ENCODE data around the gene ARHGAP24. TPM values are rescaled to one million over a fixed set of nuclear protein-coding genes. Genes with fewer than 3 reads are reported as not detected.
A peak's percentile ranks its signal among the peaks of the same experiment; 100 is the strongest.

ARHGAP24 gene
- total RNA-seq, 1 experiment from 2014 or later, result 1.3 TPM

GRCh38 chr4:85732124-85732523, 257.2 kb downstream of the ARHGAP24 start:
- no peak for DNase-seq (ENCODE audit: extremely low read depth, low read depth)

- DNase-seq (ENCODE audit: extremely low read depth, low read depth), result no peak
Measured at GRCh38 chr4:85733798-85734197, 258.8 kb downstream of the ARHGAP24 start.

- no peak for DNase-seq (ENCODE audit: extremely low read depth, low read depth)
Measured at GRCh38 chr4:85734424-85734831, 259.5 kb downstream of the ARHGAP24 start.

GRCh38 chr4:85736571-85736970, 261.6 kb downstream of the ARHGAP24 start:
- no peak for DNase-seq (ENCODE audit: extremely low read depth, low read depth)

GRCh38 chr4:85737254-85737653, 262.3 kb downstream of the ARHGAP24 start:
- DNase-seq (ENCODE audit: extremely low read depth, low read depth), result no peak

- no peak for DNase-seq (ENCODE audit: extremely low read depth, low read depth)
Measured at GRCh38 chr4:85738721-85739120, 263.8 kb downstream of the ARHGAP24 start.

GRCh38 chr4:85740431-85740861, 265.5 kb downstream of the ARHGAP24 start:
- no peak for DNase-seq (ENCODE audit: extremely low read depth, low read depth)

- DNase-seq (ENCODE audit: extremely low read depth, low read depth), result no peak
Measured at GRCh38 chr4:85741381-85741780, 266.4 kb downstream of the ARHGAP24 start.

GRCh38 chr4:85741921-85742591, 267.1 kb downstream of the ARHGAP24 start:
- DNase-seq (ENCODE audit: extremely low read depth, low read depth), result no peak

- no peak for DNase-seq (ENCODE audit: extremely low read depth, low read depth)
Measured at GRCh38 chr4:85744950-85745349, 270.0 kb downstream of the ARHGAP24 start.

- DNase-seq (ENCODE audit: extremely low read depth, low read depth), result no peak
Measured at GRCh38 chr4:85745939-85746338, 271.0 kb downstream of the ARHGAP24 start.

GRCh38 chr4:85747882-85748491, 273.0 kb downstream of the ARHGAP24 start:
- peak; percentile 52 for DNase-seq (ENCODE audit: extremely low read depth, low read depth)

GRCh38 chr4:85748654-85749053, 273.7 kb downstream of the ARHGAP24 start:
- DNase-seq (ENCODE audit: extremely low read depth, low read depth), result no peak

GRCh38 chr4:85751866-85752265, 276.9 kb downstream of the ARHGAP24 start:
- DNase-seq (ENCODE audit: extremely low read depth, low read depth), result no peak

- no peak for DNase-seq (ENCODE audit: extremely low read depth, low read depth)
Measured at GRCh38 chr4:85755285-85755684, 280.3 kb downstream of the ARHGAP24 start.

- DNase-seq (ENCODE audit: extremely low read depth, low read depth), result peak; percentile 6
Measured at GRCh38 chr4:85756938-85757337, 282.0 kb downstream of the ARHGAP24 start.

- DNase-seq (ENCODE audit: extremely low read depth, low read depth), result no peak
Measured at GRCh38 chr4:85759388-85759787, 284.4 kb downstream of the ARHGAP24 start.

- no peak for DNase-seq (ENCODE audit: extremely low read depth, low read depth)
Measured at GRCh38 chr4:85760511-85760910, 285.6 kb downstream of the ARHGAP24 start.

GRCh38 chr4:85761803-85762528, 287.0 kb downstream of the ARHGAP24 start:
- no peak for DNase-seq (ENCODE audit: extremely low read depth, low read depth)

- no peak for DNase-seq (ENCODE audit: extremely low read depth, low read depth)
Measured at GRCh38 chr4:85762529-85762871, 287.6 kb downstream of the ARHGAP24 start.

- no peak for DNase-seq (ENCODE audit: extremely low read depth, low read depth)
Measured at GRCh38 chr4:85763202-85763601, 288.3 kb downstream of the ARHGAP24 start.

GRCh38 chr4:85767649-85768048, 292.7 kb downstream of the ARHGAP24 start:
- no peak for DNase-seq (ENCODE audit: extremely low read depth, low read depth)
